Thymus (tissue), 11 donors: ENCODE measurements around the gene TFDP2. TPM values are rescaled to one million over a fixed set of nuclear protein-coding genes. Genes with fewer than 3 reads are reported as not detected.

Experiments
- DNase-seq, 9 donors: peaks; one replicate each; pipeline ENCODE4 v3.0.0-alpha.2; 2013; ENCODE audit warnings: low spot score in 9 of 9, low read depth in 6 of 9, missing footprints in 1 of 9
- H3K27ac ChIP-seq, 2 donors: one replicate each; pipeline ENCODE4 v1.5.1; 2013; ENCODE audit warnings: control low read depth in 1 of 2, low read depth in 1 of 2, low read length in 1 of 2, mild to moderate bottlenecking in 1 of 2, moderate library complexity in 1 of 2
- H3K27me3 ChIP-seq, 2 donors: one replicate each; pipeline ENCODE4 v1.5.1; 2013; ENCODE audit warnings: low read length in 1 of 2; ENCODE audit not compliant: control insufficient read depth in 2 of 2, insufficient read depth in 1 of 2
- H3K36me3 ChIP-seq, 2 donors: one replicate each; pipeline ENCODE4 v1.5.1; 2013; ENCODE audit warnings: low read length in 1 of 2, mild to moderate bottlenecking in 1 of 2, moderate library complexity in 1 of 2; ENCODE audit not compliant: control insufficient read depth in 2 of 2, insufficient read depth in 2 of 2
- H3K4me1 ChIP-seq, 2 donors: one replicate each; pipeline ENCODE4 v1.5.1; 2013; ENCODE audit warnings: low read length in 2 of 2; ENCODE audit not compliant: control insufficient read depth in 2 of 2, insufficient read depth in 2 of 2
- H3K4me3 ChIP-seq, 2 donors: one replicate each; pipeline ENCODE4 v1.5.1; 2013; ENCODE audit warnings: low read length in 2 of 2, control low read depth in 1 of 2, mild to moderate bottlenecking in 1 of 2
- H3K9me3 ChIP-seq, 2 donors: one replicate each; pipeline ENCODE4 v1.5.1; 2013; ENCODE audit warnings: low read length in 1 of 2, mild to moderate bottlenecking in 1 of 2; ENCODE audit not compliant: control insufficient read depth in 2 of 2, insufficient read depth in 1 of 2
- WGBS: extraction: QIAGEN DNeasy Blood & Tissue Kit; methylation state at CpG from one replicate; pipeline ENCODE4 v1.1.7; 2013; 5-methylcytosine and 5-hydroxymethylcytosine counted together
- polyA plus RNA-seq: library from polyadenylated mRNA; stranded (reverse); fragments of 200-250 nt; gene quantifications from one replicate; pipeline ENCODE4 v1.2.3, GENCODE V29; 2013
- total RNA-seq: library from RNA; stranded (reverse); fragments of 120-200 nt; gene quantifications from one replicate; pipeline ENCODE4 v1.2.4, GENCODE V29; 2013
- donor health status: healthy.

Gene TFDP2
- total and polyA plus RNA-seq, 2 donors: 29.1 to 230 TPM

- DNase-seq: no peak
- Histone ChIP-seq H3K36me3 (peaks cover 10 to 41% of the 10 kb centered on the region in 2 donors), H3K4me1 (peaks cover 0 to 19% of the 10 kb centered on the region in 2 donors), H3K4me3 (no peak overlapping the region), H3K27me3 (no peaks in the 10 kb centered on the region), H3K9me3 (no peaks in the 10 kb centered on the region), H3K27ac (no peak overlapping the region)
- 98% methylated on average over 3 of the region's 3 CpGs for WGBS
These were observed 76.5 kb downstream of the TFDP2 start for GRCh38 chr3:142072816-142073215.

- no peak overlapping the region for H3K27ac ChIP-seq
- H3K4me1 ChIP-seq: no peaks in the 10 kb centered on the region
- no peaks in the 10 kb centered on the region for H3K27me3 ChIP-seq
- peaks cover 4 to 34% of the 10 kb centered on the region in 2 donors for H3K36me3 ChIP-seq
- no peak for DNase-seq
- H3K4me3 ChIP-seq: no peak overlapping the region
- WGBS: 97% methylated on average over 1 of the region's 1 CpG
- H3K9me3 ChIP-seq: no peaks in the 10 kb centered on the region
These were observed 83.4 kb downstream of the TFDP2 start for GRCh38 chr3:142065932-142066331.

GRCh38 chr3:142065344-142065743, 84.0 kb downstream of the TFDP2 start:
- no peaks in the 10 kb centered on the region for H3K27me3 ChIP-seq
- H3K36me3 ChIP-seq: peaks cover 4 to 35% of the 10 kb centered on the region in 2 donors
- H3K4me3 ChIP-seq: no peak overlapping the region
- no peak overlapping the region for H3K27ac ChIP-seq
- no peaks in the 10 kb centered on the region for H3K9me3 ChIP-seq
- no peak for DNase-seq
- no peaks in the 10 kb centered on the region for H3K4me1 ChIP-seq
- 90% methylated on average over 7 of the region's 7 CpGs for WGBS

- no peaks in the 10 kb centered on the region for H3K9me3 ChIP-seq
- H3K27me3 ChIP-seq: no peaks in the 10 kb centered on the region
- no peaks in the 10 kb centered on the region for H3K4me1 ChIP-seq
- no peak for DNase-seq
- peaks cover 4 to 32% of the 10 kb centered on the region in 2 donors for H3K36me3 ChIP-seq
- H3K4me3 ChIP-seq: no peak overlapping the region
- 98% methylated on average over 3 of the region's 3 CpGs for WGBS
- no peak overlapping the region for H3K27ac ChIP-seq
These were observed 84.9 kb downstream of the TFDP2 start for GRCh38 chr3:142064454-142064853.

GRCh38 chr3:142057331-142057725, 92.0 kb downstream of the TFDP2 start:
- H3K27me3 ChIP-seq: no peaks in the 10 kb centered on the region
- no peak overlapping the region for H3K27ac ChIP-seq
- DNase-seq: no peak
- no peaks in the 10 kb centered on the region for H3K4me1 ChIP-seq
- WGBS: 95% methylated on average over 2 of the region's 2 CpGs
- peaks cover 10 to 51% of the 10 kb centered on the region in 2 donors for H3K36me3 ChIP-seq
- no peaks in the 10 kb centered on the region for H3K9me3 ChIP-seq
- H3K4me3 ChIP-seq: no peak overlapping the region

- no peak overlapping the region for H3K4me3 ChIP-seq
- no peak for DNase-seq
- no peaks in the 10 kb centered on the region for H3K4me1 ChIP-seq
- no peaks in the 10 kb centered on the region for H3K27me3 ChIP-seq
- H3K27ac ChIP-seq: no peak overlapping the region
- WGBS: 67% methylated on average over 2 of the region's 2 CpGs
- peaks cover 10 to 54% of the 10 kb centered on the region in 2 donors for H3K36me3 ChIP-seq
- no peaks in the 10 kb centered on the region for H3K9me3 ChIP-seq
These were observed 92.6 kb downstream of the TFDP2 start for GRCh38 chr3:142056656-142057330.

- 95% methylated on average over 1 of the region's 1 CpG for WGBS
- no peak for DNase-seq
- H3K4me1 ChIP-seq: no peaks in the 10 kb centered on the region
- H3K4me3 ChIP-seq: no peak overlapping the region
- H3K27ac ChIP-seq: no peak overlapping the region
- no peaks in the 10 kb centered on the region for H3K9me3 ChIP-seq
- no peaks in the 10 kb centered on the region for H3K27me3 ChIP-seq
- peaks cover 10 to 56% of the 10 kb centered on the region in 2 donors for H3K36me3 ChIP-seq
These were observed 95.5 kb downstream of the TFDP2 start for GRCh38 chr3:142053835-142054234.

GRCh38 chr3:142053244-142053643, 96.1 kb downstream of the TFDP2 start:
- no peak for DNase-seq
- H3K27me3 ChIP-seq: no peaks in the 10 kb centered on the region
- no peak overlapping the region for H3K4me3 ChIP-seq
- WGBS: 40% methylated on average over 2 of the region's 2 CpGs
- H3K36me3 ChIP-seq: peaks cover 7 to 57% of the 10 kb centered on the region in 2 donors
- no peaks in the 10 kb centered on the region for H3K4me1 ChIP-seq
- no peaks in the 10 kb centered on the region for H3K9me3 ChIP-seq
- no peak overlapping the region for H3K27ac ChIP-seq

- no peak overlapping the region for H3K4me3 ChIP-seq
- DNase-seq: no peak
- WGBS: 89% methylated on average over 6 of the region's 6 CpGs
- H3K9me3 ChIP-seq: no peaks in the 10 kb centered on the region
- no peaks in the 10 kb centered on the region for H3K27me3 ChIP-seq
- H3K36me3 ChIP-seq: peaks cover 12 to 67% of the 10 kb centered on the region in 2 donors
- no peak overlapping the region for H3K27ac ChIP-seq
- H3K4me1 ChIP-seq: peaks cover 0 to 3% of the 10 kb centered on the region in 2 donors
These were observed 98.0 kb downstream of the TFDP2 start for GRCh38 chr3:142051351-142051750.
